ENCODE results near the gene RHOT2.

Gene RHOT2

DNA sequence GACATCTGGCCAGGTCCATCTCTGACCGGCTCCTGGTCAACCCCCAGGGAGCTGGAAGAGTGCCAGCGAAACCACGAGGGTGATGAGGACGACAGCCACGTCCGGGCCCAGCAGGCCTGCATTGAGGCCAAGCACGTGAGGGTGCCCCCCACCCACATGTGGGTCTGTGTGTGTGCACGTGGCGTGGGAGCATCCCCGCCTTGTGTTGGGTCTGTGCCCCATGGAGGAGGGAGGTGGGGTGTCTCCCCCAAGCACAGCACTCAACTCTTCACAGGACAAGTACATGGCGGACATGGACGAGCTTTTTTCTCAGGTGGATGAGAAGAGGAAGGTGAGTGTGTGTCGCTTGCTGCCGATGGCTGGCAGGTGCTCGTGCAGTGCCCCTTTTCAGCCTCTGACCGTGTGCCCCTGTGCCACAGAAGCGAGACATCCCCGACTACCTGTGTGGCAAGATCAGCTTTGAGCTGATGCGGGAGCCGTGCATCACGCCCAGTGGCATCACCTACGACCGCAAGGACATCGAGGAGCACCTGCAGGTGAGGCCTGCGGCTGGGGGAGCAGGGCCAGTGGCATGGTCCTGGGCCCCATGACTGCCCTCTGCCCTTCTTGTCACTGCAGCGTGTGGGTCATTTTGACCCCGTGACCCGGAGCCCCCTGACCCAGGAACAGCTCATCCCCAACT is 14.0 kb downstream of the RHOT2 start:
- TF ChIP-seq, protein P1, sequence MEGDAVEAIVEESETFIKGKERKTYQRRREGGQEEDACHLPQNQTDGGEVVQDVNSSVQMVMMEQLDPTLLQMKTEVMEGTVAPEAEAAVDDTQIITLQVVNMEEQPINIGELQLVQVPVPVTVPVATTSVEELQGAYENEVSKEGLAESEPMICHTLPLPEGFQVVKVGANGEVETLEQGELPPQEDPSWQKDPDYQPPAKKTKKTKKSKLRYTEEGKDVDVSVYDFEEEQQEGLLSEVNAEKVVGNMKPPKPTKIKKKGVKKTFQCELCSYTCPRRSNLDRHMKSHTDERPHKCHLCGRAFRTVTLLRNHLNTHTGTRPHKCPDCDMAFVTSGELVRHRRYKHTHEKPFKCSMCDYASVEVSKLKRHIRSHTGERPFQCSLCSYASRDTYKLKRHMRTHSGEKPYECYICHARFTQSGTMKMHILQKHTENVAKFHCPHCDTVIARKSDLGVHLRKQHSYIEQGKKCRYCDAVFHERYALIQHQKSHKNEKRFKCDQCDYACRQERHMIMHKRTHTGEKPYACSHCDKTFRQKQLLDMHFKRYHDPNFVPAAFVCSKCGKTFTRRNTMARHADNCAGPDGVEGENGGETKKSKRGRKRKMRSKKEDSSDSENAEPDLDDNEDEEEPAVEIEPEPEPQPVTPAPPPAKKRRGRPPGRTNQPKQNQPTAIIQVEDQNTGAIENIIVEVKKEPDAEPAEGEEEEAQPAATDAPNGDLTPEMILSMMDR (conservative IDR thresholded peaks at IDR 0.05), result no peak
- no peak for TF ChIP-seq ZFX (IDR thresholded peaks at IDR 0.05)
- peak overlapping the region; percentile 94 for H3K27ac ChIP-seq

DNA sequence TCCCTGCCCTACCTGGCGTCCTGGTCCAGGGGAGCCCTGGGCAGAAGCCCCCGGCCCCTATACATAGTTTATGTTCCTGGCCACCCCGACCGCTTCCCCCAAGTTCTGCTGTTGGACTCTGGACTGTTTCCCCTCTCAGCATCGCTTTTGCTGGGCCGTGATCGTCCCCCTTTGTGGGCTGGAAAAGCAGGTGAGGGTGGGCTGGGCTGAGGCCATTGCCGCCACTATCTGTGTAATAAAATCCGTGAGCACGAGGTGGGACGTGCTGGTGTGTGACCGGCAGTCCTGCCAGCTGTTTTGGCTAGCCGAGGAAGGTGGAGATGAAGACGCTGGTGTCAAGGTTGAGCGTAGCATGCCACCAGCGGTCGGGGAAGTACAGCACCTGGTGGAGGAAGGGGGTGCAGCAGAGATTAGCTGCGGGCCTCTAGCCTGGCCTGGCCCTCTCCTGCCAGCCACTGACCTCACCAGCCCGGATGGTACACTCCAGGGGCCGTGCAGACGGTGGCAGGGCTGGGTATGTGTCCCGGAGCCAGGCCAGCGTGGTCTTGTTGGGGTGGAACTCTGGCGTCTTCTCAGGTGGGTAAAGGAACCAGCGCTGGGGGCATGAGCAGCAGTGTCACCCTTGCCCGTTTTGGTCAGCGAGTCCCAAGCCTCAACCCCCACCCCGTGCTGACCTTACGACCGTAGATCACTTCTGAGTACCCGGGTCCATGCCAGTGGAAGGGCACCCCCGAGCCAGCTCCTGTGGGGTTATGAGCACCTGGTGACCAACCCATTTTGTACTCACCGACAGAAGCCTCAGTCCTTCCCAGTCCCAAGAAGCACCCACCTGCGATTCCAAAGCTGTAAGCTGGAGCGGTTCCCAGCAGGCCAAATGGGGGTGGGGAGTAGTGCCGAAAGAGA is 14.8 kb downstream of the RHOT2 start:
- no peak for TF ChIP-seq ZFX (IDR thresholded peaks at IDR 0.05)
- TF ChIP-seq, protein P1 (conservative IDR thresholded peaks at IDR 0.05), result no peak; the same call in 1 of the 2 replicates
- peak overlapping the region; percentile 94 for H3K27ac ChIP-seq

DNA sequence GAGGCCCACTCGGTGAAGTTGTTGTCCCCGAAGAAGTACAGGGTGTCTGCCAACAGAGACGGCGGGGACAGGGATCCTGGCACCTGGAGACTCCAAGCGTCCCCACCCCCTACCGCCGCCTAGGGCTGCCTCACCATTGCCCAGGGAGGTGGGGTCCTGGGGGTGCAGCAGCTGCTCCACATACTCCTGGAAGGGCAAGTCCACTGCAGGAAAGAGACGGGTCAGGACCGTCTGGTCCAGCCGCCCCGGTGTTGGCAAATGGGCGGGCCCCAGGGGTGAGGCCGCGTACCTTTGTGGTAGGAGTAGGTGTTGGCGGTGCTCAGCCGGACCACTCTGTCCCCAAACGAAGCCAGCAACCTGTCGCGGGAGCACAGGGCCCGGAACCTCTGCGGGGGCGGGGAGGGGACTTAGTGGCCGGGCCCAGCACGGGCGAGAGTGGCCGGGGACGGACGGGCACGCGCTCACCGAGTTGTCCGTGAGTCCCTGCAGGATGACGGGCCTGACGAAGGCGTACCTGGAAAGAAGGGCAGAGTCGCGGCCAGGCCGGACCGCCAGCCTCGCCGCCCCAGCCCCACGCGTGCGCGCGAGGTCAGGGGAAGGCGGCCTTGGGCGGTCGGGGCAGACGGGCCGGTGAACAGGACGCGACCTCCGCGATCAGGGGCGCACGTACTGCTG is 15.6 kb downstream of the RHOT2 start:
- H3K27ac ChIP-seq, result peak overlapping the region; percentile 94
- TF ChIP-seq ZFX (IDR thresholded peaks at IDR 0.05), result peak; percentile 83
- TF ChIP-seq, protein P1 (conservative IDR thresholded peaks at IDR 0.05), result no peak

DNA sequence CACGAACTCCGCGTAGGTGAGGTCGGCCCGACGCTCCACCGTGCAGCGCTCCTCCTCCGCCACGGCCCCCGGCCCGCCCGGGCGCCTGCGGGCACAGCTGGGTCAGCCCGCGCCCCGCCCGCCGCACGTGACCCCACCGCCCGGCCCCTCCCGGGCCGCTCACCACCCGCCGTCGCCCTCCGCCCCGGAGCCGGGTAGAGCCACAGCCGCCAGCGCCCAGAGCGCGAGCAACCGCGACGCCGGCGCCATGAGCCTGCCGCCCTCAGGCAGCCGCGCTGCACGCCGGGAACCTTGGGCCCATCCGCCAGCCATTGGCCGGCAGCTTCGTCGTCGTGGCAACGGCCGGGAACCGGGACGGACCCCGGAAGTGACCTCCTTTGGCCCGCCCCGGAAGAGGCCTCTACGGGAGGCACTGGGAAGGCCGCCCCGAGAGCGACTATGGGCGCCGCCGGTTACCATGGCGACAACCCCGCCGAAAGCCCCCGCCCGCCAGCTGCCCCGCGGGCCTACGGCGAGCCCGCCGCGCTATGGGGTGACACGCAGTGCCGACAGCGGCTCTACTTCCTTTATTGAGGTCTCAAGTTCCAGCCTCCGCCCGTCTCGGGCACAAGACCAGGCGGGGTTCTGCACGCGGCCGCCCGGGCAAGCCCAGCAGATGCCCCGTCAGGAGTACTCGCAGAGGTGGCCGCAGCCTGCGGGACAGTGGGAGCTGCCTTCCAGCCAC is 16.3 kb downstream of the RHOT2 start, which contains the start of gene JMJD8:
Gene JMJD8 (minus strand): TSS at position 264 of the 724 bp plus-strand sequence. CDS start 15 bp downstream, at position 249.
- H3K27ac ChIP-seq, result peak within 1 kb of the TSS; percentile 94
- TF ChIP-seq ZFX (IDR thresholded peaks at IDR 0.05), result peak; percentile 67
- TF ChIP-seq, protein P1 (conservative IDR thresholded peaks at IDR 0.05), result no peak

DNA sequence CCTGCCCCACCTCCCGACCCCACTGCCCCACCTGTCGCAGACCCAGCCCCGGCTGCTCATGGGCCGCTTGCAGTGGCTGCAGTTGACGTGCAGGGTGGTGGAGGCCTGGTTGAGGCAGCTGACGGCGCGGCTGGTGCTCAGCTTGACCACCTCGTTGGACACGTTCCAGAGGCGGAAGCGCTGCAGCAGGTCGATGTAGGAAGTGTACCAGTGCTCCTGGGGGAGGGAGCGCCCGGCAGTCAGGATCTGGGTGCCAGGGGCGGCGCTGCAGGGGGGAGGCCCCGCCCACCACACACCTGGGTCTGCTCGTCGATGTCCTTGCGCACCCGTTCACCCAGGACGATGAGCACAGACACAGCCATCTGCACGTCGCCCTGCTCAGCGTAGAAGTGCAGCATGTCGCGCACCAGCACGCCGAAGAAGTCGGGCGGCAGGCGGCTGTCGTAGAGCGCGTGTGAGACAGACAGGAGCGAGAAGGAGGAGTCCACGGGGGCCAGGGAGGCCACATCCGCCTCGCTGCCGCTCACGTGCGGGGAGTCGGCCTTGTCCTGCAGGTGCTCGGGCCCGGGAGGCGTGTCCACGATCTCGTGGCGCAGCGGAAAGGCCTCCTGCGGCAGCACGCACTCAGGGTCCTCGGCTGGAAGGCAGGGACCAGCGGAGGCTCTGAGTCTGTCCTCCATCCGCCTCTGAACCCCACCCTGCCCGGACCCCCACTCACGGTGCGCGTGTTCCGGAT is 17.2 kb downstream of the RHOT2 start:
- no peak for TF ChIP-seq ZFX (IDR thresholded peaks at IDR 0.05)
- TF ChIP-seq, protein P1 (conservative IDR thresholded peaks at IDR 0.05), result no peak
- peak overlapping the region; percentile 94 for H3K27ac ChIP-seq

DNA sequence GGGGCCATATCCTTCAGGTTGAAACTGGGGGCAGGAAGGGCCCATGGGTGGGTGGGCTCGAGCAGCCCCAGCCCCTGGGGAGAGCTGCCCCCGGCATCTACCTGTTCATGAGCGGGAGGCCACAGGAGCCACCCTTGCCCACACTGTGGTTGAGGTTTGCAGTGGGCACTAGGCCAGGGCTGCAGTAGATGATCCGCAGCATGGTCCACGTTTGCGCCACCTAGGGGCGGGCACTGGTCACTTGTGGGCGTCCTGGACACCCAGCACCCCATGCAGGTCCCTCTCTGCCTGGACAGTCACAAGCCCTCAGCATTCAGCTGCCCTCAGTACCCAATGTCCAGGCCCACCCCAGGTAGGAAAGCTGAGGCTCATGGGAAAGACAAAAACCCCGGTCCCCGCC is 18.0 kb downstream of the RHOT2 start:
- peak overlapping the region; percentile 94 for H3K27ac ChIP-seq
- TF ChIP-seq, protein P1 (conservative IDR thresholded peaks at IDR 0.05), result peak; percentile 78
- TF ChIP-seq ZFX (IDR thresholded peaks at IDR 0.05), result no peak
